ENCODE results near the gene KRTAP12-4.

- TF ChIP-seq CTCF (IDR thresholded peaks at IDR 0.05) (no peak), POLR2A (IDR thresholded peaks at IDR 0.05) (no peak), POLR2AphosphoS5 (IDR thresholded peaks at IDR 0.05) (no peak)
Observed at GRCh38 chr21:44615911-44616590, 38.4 kb downstream of the KRTAP12-4 start.

Measured in suprapubic skin (tissue), 4 donors.